GM19455 (cell line): ENCODE results near the gene GTF2F2.

Experiments used
- ATAC-seq: cut with Tn5 transposase; IDR thresholded peaks from one replicate; pipeline ENCODE4 v1.9.1; 2021; ENCODE audit not compliant: unreplicated experiment

GTF2F2 gene

GRCh38 chr13:45120967-45121831 is 889 bp downstream of the GTF2F2 start:
- ATAC-seq, result no peak

- ATAC-seq, result no peak
These were observed 2.6 kb downstream of the GTF2F2 start for GRCh38 chr13:45122941-45123340.

- ATAC-seq, result peak; percentile 92
These were observed 12.2 kb downstream of the GTF2F2 start for GRCh38 chr13:45132369-45133064.

- ATAC-seq, result no peak
These were observed 13.2 kb downstream of the GTF2F2 start for GRCh38 chr13:45133396-45134118.

GRCh38 chr13:45136741-45137504 is 16.6 kb downstream of the GTF2F2 start:
- no peak for ATAC-seq

GRCh38 chr13:45137526-45137925 is 17.2 kb downstream of the GTF2F2 start:
- ATAC-seq, result no peak

- no peak for ATAC-seq
These were observed 18.0 kb downstream of the GTF2F2 start for GRCh38 chr13:45138282-45138681.

GRCh38 chr13:45141369-45141768 is 21.1 kb downstream of the GTF2F2 start:
- ATAC-seq, result no peak

- no peak for ATAC-seq
These were observed 22.4 kb downstream of the GTF2F2 start for GRCh38 chr13:45142440-45143345.

GRCh38 chr13:45143346-45143751 is 23.0 kb downstream of the GTF2F2 start:
- no peak for ATAC-seq

GRCh38 chr13:45149964-45150363 is 29.7 kb downstream of the GTF2F2 start:
- ATAC-seq, result no peak

GRCh38 chr13:45156565-45157361 is 36.5 kb downstream of the GTF2F2 start:
- no peak for ATAC-seq

GRCh38 chr13:45162194-45162593 is 41.9 kb downstream of the GTF2F2 start:
- ATAC-seq, result no peak

- ATAC-seq, result no peak
These were observed 42.5 kb downstream of the GTF2F2 start for GRCh38 chr13:45162821-45163220.

GRCh38 chr13:45166858-45167257 is 46.5 kb downstream of the GTF2F2 start:
- ATAC-seq, result no peak

- no peak for ATAC-seq
These were observed 47.6 kb downstream of the GTF2F2 start for GRCh38 chr13:45167611-45168554.

- no peak for ATAC-seq
These were observed 48.2 kb downstream of the GTF2F2 start for GRCh38 chr13:45168555-45168930.

- no peak for ATAC-seq
These were observed 54.2 kb downstream of the GTF2F2 start for GRCh38 chr13:45174478-45174877.
